GM12878 (cell line): ENCODE data around the gene STK11. TPM values are rescaled to one million over a fixed set of nuclear protein-coding genes. Genes with fewer than 3 reads are reported as not detected.

Experiments
- ATAC-seq: fragments of 200-7000 bp; cut with Tn5 transposase; 3 replicates; pipeline ENCODE4 v1.9.1; 2020; ENCODE audit warnings: mild to moderate bottlenecking, moderate library complexity
- BruUV-seq: library from RNA; stranded (reverse); fragments of 400-500 nt; replicated peaks from 2 replicates; lab custom pipeline; 2021; lab: Mats Ljungman, UMichigan
- CTCF ChIA-PET: fragments of 300-600 bp; sonication (Branson Sonifier 250); formaldehyde crosslinking; extraction: SDS; loops from one replicate; lab custom pipeline; 2021; ENCODE audit warnings: inconsistent platforms; lab: Yijun Ruan, JAX
- POLR2A ChIA-PET: fragments of 350-600 bp; formaldehyde crosslinking; extraction: SDS; loops from one replicate; lab custom pipeline; 2021; ENCODE audit warnings: inconsistent platforms; lab: Charles Lee
- RAD21 ChIA-PET: fragments of 300-600 bp; sonication (Branson Sonifier 250); formaldehyde crosslinking; loops from one replicate; lab custom pipeline; 2023; ENCODE audit warnings: antibody characterized with exemption; ENCODE audit not compliant: unreplicated experiment; lab: Charles Lee
- SMC1A ChIA-PET: fragments of 300-600 bp; sonication (Branson Sonifier 250); formaldehyde crosslinking; loops from one replicate; lab custom pipeline; 2023; ENCODE audit not compliant: unreplicated experiment, uncharacterized antibody; lab: Charles Lee
- DNase-seq: peaks from one replicate; pipeline ENCODE4 v3.0.0-alpha.2; 2011; ENCODE audit warnings: low read depth, low spot score
- FAIRE-seq: peaks from 3 replicates; lab custom pipeline; 2011; peaks lifted over from hg19 to GRCh38; lab: Jason Lieb, UNC
- H2AFZ ChIP-seq: 2 replicates; pipeline ENCODE4 v1.6.0; 2011; ENCODE audit warnings: low read depth, low read length, control low read depth; ENCODE audit not compliant: control insufficient read depth
- H3K27ac ChIP-seq: 2 replicates; pipeline ENCODE4 v1.5.1; 2011; ENCODE audit warnings: control low read depth; ENCODE audit not compliant: control insufficient read depth, insufficient read depth
- H3K27me3 ChIP-seq, 2 experiments: replicated peaks in 1 of 2; 2 replicates each; pipeline versions ENCODE4 v1.6.0 to v1.6.1; 2011; ENCODE audit warnings: low read length in 1 of 2; ENCODE audit not compliant: control insufficient read depth in 2 of 2, insufficient read depth in 2 of 2
- H3K36me3 ChIP-seq, 2 experiments: 2 replicates each; pipeline ENCODE4 v1.5.1; 2011; ENCODE audit warnings: low read length in 1 of 2; ENCODE audit not compliant: control insufficient read depth in 2 of 2, insufficient read depth in 2 of 2
- H3K4me1 ChIP-seq: 2 replicates; pipeline ENCODE4 v1.6.1; 2011; ENCODE audit warnings: mild to moderate bottlenecking, low read length, moderate library complexity, mixed read lengths; ENCODE audit not compliant: control insufficient read depth, insufficient read depth
- H3K4me2 ChIP-seq: 2 replicates; pipeline ENCODE4 v1.6.0; 2011; ENCODE audit warnings: control low read depth; ENCODE audit not compliant: control insufficient read depth, insufficient read depth
- H3K4me3 ChIP-seq: fragments of 200-600 bp; sonication (generic); 2 replicates; pipeline ENCODE4 v1.5.1; 2016
- H3K79me2 ChIP-seq: 2 replicates; pipeline ENCODE4 v1.6.0; 2011; ENCODE audit warnings: low read length; ENCODE audit not compliant: control insufficient read depth, insufficient read depth
- H3K9ac ChIP-seq: 2 replicates; pipeline ENCODE4 v1.8.0; 2011; ENCODE audit warnings: low read length, control low read depth, mixed read lengths; ENCODE audit not compliant: control insufficient read depth, insufficient read depth
- H3K9me3 ChIP-seq: replicated peaks from 3 replicates; pipeline ENCODE4 v1.5.1; 2011; ENCODE audit warnings: mild to moderate bottlenecking, low read length; ENCODE audit not compliant: control insufficient read depth, insufficient read depth
- H4K20me1 ChIP-seq: 2 replicates; pipeline ENCODE4 v1.6.0; 2011; ENCODE audit not compliant: control insufficient read depth, insufficient read depth
- BMI1 ChIP-seq: fragments of 450-650 bp; IDR thresholded peaks from 2 replicates; pipeline ENCODE4 v1.6.1; 2016; ENCODE audit warnings: mild to moderate bottlenecking, moderate library complexity, borderline replicate concordance
- POLR2AphosphoS2 ChIP-seq: IDR thresholded peaks from 2 replicates; pipeline ENCODE4 v1.6.1; 2011; ENCODE audit warnings: low read depth, mild to moderate bottlenecking, low read length, improper control_type of control experiment, moderate library complexity
- RUNX3 ChIP-seq: IDR thresholded peaks from 2 replicates; pipeline ENCODE4 v1.6.1; 2012; ENCODE audit warnings: low read length, inconsistent platforms
- ZNF687 ChIP-seq: fragments of 450-650 bp; IDR thresholded peaks from 2 replicates; pipeline ENCODE4 v1.6.1; 2017; ENCODE audit warnings: mild to moderate bottlenecking, moderate library complexity
- WGBS: methylation state at CpG from one replicate; pipeline ENCODE4 v1.1.6; 2016; ENCODE audit warnings: low lambda C conversion rate; ENCODE audit not compliant: insufficient replicate concordance, insufficient coverage; ENCODE audit errors: missing lambda C conversion rate; 5-methylcytosine and 5-hydroxymethylcytosine counted together
- in situ Hi-C: fragments of 300-500 bp; cut with MboI; formaldehyde crosslinking; loops from 9 replicates; pipeline ENCODE4 v1.14.3; 2018; ENCODE audit warnings: mixed read lengths
- intact Hi-C: fragments of 100-400 bp; cut with micrococcal nuclease; formaldehyde crosslinking; loops from one replicate; pipeline ENCODE4 v1.14.2; 2022; ENCODE audit not compliant: unreplicated experiment
- polyA plus RNA-seq, 11 experiments: library from polyadenylated mRNA; depleted of rRNA in 4 of 11; unstranded in 6 of 11; stranded (reverse) in 5 of 11; fragments of >200 nt; fragmentation: Nextera tagmentation in 4 of 11; fragmentation: Illumina TruSeq in 1 of 11; extraction: Ambion mirVana in 4 of 11; extraction: Trizol in 1 of 11; gene quantifications; 1 replicate in 1 of 11; 2 replicates in 10 of 11; pipeline versions ENCODE4 v1.2.1 to v1.2.3, GENCODE V29; 2011 to 2016; ENCODE audit warnings: inconsistent platforms in 2 of 11, missing spikeins in 2 of 11, low read depth in 1 of 11
- total RNA-seq, 4 experiments: library from RNA; depleted of rRNA in 3 of 4; stranded (reverse); fragments of >200 nt in 3 of 4; fragmentation: Illumina TruSeq in 1 of 4; extraction: Trizol in 1 of 4; gene quantifications; 2 replicates each; pipeline versions ENCODE4 v1.2.1 to v1.2.3, GENCODE V29; 2013 to 2021

Gene STK11
- total and polyA plus RNA-seq, 10 of the 15 experiments (the other 5 are each of a cell fraction or from before 2014, with no cell fraction given) = 0.33 to 71.0 (median 23.8) TPM

DNA sequence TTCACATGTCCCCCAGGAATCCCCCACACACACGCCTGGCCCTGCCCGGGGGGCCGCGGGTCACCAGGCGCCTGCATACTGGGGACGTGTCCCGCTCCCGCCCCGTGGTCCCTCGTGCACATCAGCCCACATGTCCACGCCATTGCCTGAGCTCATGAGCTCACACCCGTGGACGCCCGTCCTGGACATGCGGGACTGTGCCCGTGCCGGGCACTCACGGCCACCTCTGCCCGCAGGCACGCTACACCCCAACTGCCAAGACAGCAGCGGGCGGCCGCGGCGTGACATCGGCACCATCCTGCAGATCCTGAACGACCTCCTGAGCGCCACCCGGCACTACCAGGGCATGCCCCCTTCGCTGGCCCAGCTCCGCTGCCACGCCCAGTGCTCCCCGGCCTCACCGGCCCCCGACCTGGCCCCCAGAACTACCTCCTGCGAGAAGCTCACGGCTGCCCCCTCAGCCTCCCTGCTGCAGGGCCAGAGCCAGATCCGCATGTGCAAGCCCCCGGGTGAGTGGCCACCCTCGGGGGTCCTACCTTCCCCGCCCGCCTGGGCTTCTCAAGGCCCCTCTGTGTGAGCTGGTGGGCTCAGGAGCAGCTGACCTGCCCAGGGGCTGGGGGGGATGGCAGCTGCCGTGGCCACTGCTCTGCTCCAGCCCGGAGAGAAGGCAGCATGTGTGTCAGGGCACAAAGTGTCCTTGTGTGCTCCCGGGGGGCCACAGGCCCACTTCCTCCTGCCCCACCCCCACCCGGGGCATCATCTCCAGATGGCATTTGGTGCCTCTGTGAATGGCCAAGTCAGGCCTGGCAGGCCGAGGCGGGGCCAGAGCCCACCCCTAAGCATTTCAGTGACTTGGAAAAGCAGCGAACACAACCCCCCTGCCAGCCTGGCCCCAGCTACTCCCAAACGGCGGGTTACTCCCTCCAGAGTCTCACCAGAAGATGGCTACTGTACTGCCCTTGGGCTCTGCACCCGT lies 49.9 kb downstream of the STK11 start:
- no peak overlapping the region for H3K4me2 ChIP-seq
- 88% methylated on average over 51 of the region's 52 CpGs for WGBS
- DNase-seq (no peak), ATAC-seq (no peak), FAIRE-seq (no peak)
- POLR2A ChIA-PET = interaction anchor here (0.6 to 2.3 kb wide), 4 partner anchors 11 to 453 kb away, joined by 3 to 13 read pairs (median 8); partner anchors contain the start of gene CIRBP
- RAD21 ChIA-PET = interaction anchor here (0.6 kb wide), 1 partner anchor 13 kb away, joined by 4 read pairs; no protein-coding TSS in a partner anchor
- H3K36me3 ChIP-seq = peaks cover 14 to 29% of the 10 kb centered on the region in 2 experiments; a peak in 3 of 4 replicates
- H3K27ac ChIP-seq = no peak overlapping the region
- in situ Hi-C loops = no loop called here
- H3K27me3 ChIP-seq = no peaks in the 10 kb centered on the region
- H2AFZ ChIP-seq = no peak overlapping the region
- H3K4me3 ChIP-seq = no peak overlapping the region
- peaks cover 63% of the 10 kb centered on the region for H3K79me2 ChIP-seq
- intact Hi-C loops = no loop called here
- H3K4me1 ChIP-seq = peaks cover 26% of the 10 kb centered on the region
- peak; percentile 35; the same call in 1 of the 2 replicates for TF ChIP-seq POLR2AphosphoS2
- TF ChIP-seq RUNX3 = no peak
- TF ChIP-seq BMI1 = no peak
- no peak for TF ChIP-seq ZNF687
- no peaks in the 10 kb centered on the region for H4K20me1 ChIP-seq
- no peak overlapping the region for H3K9ac ChIP-seq
- CTCF ChIA-PET = interaction anchor here (0.6 to 1.5 kb wide), 2 partner anchors 11 to 314 kb away, joined by 3 to 8 read pairs; no protein-coding TSS in a partner anchor
- SMC1A ChIA-PET = interaction anchor here (0.9 to 1.0 kb wide), 2 partner anchors 11 to 14 kb away, joined by 3 read pairs; partner anchors contain the start of gene CIRBP
- H3K9me3 ChIP-seq = no peaks in the 10 kb centered on the region
- BruUV-seq = no TSS peak
